HG03521 (cell line): ENCODE results near the gene SQSTM1.
"Not testable (repeated sequence)": the region's sequence is repeated elsewhere in the genome, so short reads cannot be mapped to it uniquely, and the experiment has no call there.

Experiments
- ATAC-seq: cut with Tn5 transposase; IDR thresholded peaks from one replicate; pipeline ENCODE4 v1.9.1; 2021; ENCODE audit warnings: mild to moderate bottlenecking, moderate library complexity; ENCODE audit not compliant: unreplicated experiment

The SQSTM1 gene

GRCh38 chr5:179823937-179824744 is 3.4 kb downstream of the SQSTM1 start:
- no peak for ATAC-seq

GRCh38 chr5:179824745-179825112 is 4.0 kb downstream of the SQSTM1 start:
- no peak for ATAC-seq

GRCh38 chr5:179825655-179826182 is 5.0 kb downstream of the SQSTM1 start:
- no peak for ATAC-seq

- no peak for ATAC-seq
Observed at GRCh38 chr5:179827680-179828079, 7.0 kb downstream of the SQSTM1 start.

- no peak for ATAC-seq
Observed at GRCh38 chr5:179828756-179829421, 8.2 kb downstream of the SQSTM1 start.

GRCh38 chr5:179829732-179830435 is 9.2 kb downstream of the SQSTM1 start:
- no peak for ATAC-seq

GRCh38 chr5:179830818-179831468 is 10.2 kb downstream of the SQSTM1 start:
- no peak for ATAC-seq

- no peak for ATAC-seq
Observed at GRCh38 chr5:179832039-179832745, 11.5 kb downstream of the SQSTM1 start.

GRCh38 chr5:179833056-179833708 is 12.5 kb downstream of the SQSTM1 start:
- no peak for ATAC-seq

GRCh38 chr5:179833709-179834070 is 13.0 kb downstream of the SQSTM1 start:
- no peak for ATAC-seq

GRCh38 chr5:179834120-179834519 is 13.4 kb downstream of the SQSTM1 start:
- ATAC-seq: no peak

- ATAC-seq: not testable (repeated sequence)
Observed at GRCh38 chr5:179834871-179835270, 14.2 kb downstream of the SQSTM1 start.

- ATAC-seq: no peak
Observed at GRCh38 chr5:179836225-179837019, 15.7 kb downstream of the SQSTM1 start.

- ATAC-seq: no peak
Observed at GRCh38 chr5:179837076-179838011, 16.6 kb downstream of the SQSTM1 start.

- no peak for ATAC-seq
Observed at GRCh38 chr5:179839328-179840256, 18.9 kb downstream of the SQSTM1 start.

- no peak for ATAC-seq
Observed at GRCh38 chr5:179840321-179840720, 19.6 kb downstream of the SQSTM1 start.

- ATAC-seq: no peak
Observed at GRCh38 chr5:179840766-179841165, 20.1 kb downstream of the SQSTM1 start.
